Vagina (tissue), 2 donors: ENCODE data around the gene ELOVL6. TPM values are rescaled to one million over a fixed set of nuclear protein-coding genes. Genes with fewer than 3 reads are reported as not detected.
A peak's percentile ranks its signal among the peaks of the same experiment; 100 is the strongest.

Experiments used
- DNase-seq, 2 donors: peaks; one replicate each; pipeline ENCODE4 v3.0.0-alpha.2; 2017; ENCODE audit errors: extremely low spot score in 2 of 2
- H3K27ac ChIP-seq: fragments of 200-600 bp; sonication (generic); one replicate; pipeline ENCODE4 v1.5.1; 2019
- H3K27me3 ChIP-seq: fragments of 200-600 bp; sonication (generic); one replicate; pipeline ENCODE4 v1.5.1; 2019
- H3K36me3 ChIP-seq, 2 donors: fragments of 200-600 bp; sonication (generic); one replicate each; pipeline ENCODE4 v1.5.1; 2017 to 2019
- H3K4me1 ChIP-seq: fragments of 200-600 bp; sonication (generic); one replicate; pipeline ENCODE4 v1.5.1; 2019
- H3K4me3 ChIP-seq, 2 donors: fragments of 200-600 bp; sonication (generic); 1 replicate in 1 of 2; 2 replicates in 1 of 2; pipeline ENCODE4 v1.5.1; 2016 to 2019
- H3K9me3 ChIP-seq: fragments of 200-600 bp; sonication (generic); one replicate; pipeline ENCODE4 v1.5.1; 2019
- CTCF ChIP-seq, 3 experiments: fragments of 450-650 bp in 2 of 3; fragments of 200-600 bp in 1 of 3; sonication (generic) in 1 of 3; IDR thresholded peaks; one replicate each; pipeline ENCODE4 v1.5.1; 2017 to 2019; ENCODE audit warnings: antibody characterized with exemption in 3 of 3, mild to moderate bottlenecking in 2 of 3, moderate library complexity in 2 of 3
- POLR2A ChIP-seq, 2 donors: fragments of 450-650 bp; IDR thresholded peaks; one replicate each; pipeline ENCODE4 v1.6.1; 2017; ENCODE audit warnings: antibody characterized with exemption in 2 of 2, mild to moderate bottlenecking in 2 of 2, moderate library complexity in 2 of 2
- POLR2AphosphoS5 ChIP-seq, 2 donors: sonication (generic); formaldehyde crosslinking; IDR thresholded peaks; one replicate each; pipeline ENCODE4 v1.9.0; 2017; ENCODE audit warnings: antibody characterized with exemption in 2 of 2, mild to moderate bottlenecking in 2 of 2, low read depth in 1 of 2; ENCODE audit not compliant: insufficient read depth in 1 of 2
- intact Hi-C: fragments of 100-400 bp; cut with DNase I; formaldehyde crosslinking; loops from one replicate; pipeline ENCODE4 v1.15.1; 2023
- total RNA-seq: library from RNA; depleted of rRNA; stranded (reverse); fragments of >200 nt; gene quantifications from one replicate; pipeline ENCODE4 v1.2.3, GENCODE V29; 2016

The ELOVL6 gene
- total RNA-seq, 1 donor from 2014 or later, result 9.1 TPM

DNA sequence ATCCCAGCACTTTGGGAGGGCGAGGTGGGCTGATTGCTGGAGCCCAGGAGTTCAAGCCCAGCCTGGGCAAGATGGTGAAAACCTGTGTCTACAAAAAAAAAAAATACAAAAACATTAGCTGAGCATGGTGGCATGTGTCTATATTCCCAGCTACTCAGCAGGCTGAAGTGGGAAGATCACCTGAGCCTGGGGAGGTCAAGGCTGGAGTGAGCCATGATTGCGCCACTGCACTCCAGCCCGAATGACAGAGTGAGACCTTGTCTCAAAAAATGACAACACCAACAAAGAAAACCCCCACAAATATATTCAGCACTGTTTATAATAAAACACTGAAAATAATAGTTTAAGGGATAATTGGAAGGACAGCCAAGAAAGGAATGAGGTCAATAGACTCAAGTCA is 3.6 kb upstream of the ELOVL6 start:
- Histone ChIP-seq H3K27ac (no peak overlapping the region), H3K27me3 (no peaks in the 10 kb centered on the region), H3K4me3 (no peak overlapping the region), H3K4me1 (peaks cover 6% of the 10 kb centered on the region), H3K36me3 (no peaks in the 10 kb centered on the region), H3K9me3 (no peaks in the 10 kb centered on the region)
- TF ChIP-seq POLR2A (IDR thresholded peaks at IDR 0.05) (no peak), POLR2AphosphoS5 (IDR thresholded peaks at IDR 0.05; ENCODE audit: insufficient read depth in 1 of 2, low read depth in 1 of 2) (no peak), CTCF (IDR thresholded peaks at IDR 0.05) (no peak)
- intact Hi-C loops, result loop anchor here (10.0 kb wide), 1 partner anchor 157 kb away; no protein-coding TSS in a partner anchor
- DNase-seq, result no peak

- Histone ChIP-seq H3K27me3 (no peaks in the 10 kb centered on the region), H3K4me1 (peaks cover 6% of the 10 kb centered on the region)
- intact Hi-C loops, result loop anchor here (10.0 kb wide), 1 partner anchor 157 kb away; no protein-coding TSS in a partner anchor
Measured at GRCh38 chr4:110201502-110201901, 3.1 kb upstream of the ELOVL6 start.

DNA sequence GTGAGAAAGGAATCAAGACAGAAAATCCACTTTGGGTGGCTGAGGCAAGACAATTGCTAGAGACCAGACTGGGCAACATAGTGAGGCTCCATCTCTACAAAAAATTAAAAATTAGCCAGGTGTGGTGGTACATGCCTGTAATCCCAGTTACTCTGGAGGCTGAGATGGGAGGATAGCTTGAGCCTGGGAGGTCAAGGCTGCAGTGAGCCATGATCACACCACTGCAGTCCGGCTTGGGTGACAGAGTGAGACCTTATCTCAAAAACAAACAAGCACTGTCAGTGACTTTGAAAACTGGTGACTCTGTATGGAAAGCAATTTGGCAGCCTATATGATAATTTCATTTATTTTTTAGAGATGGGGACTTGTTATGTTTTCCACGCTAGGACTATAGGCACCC is 2.3 kb upstream of the ELOVL6 start:
- Histone ChIP-seq H3K27ac (no peak overlapping the region), H3K4me1 (peaks cover 9% of the 10 kb centered on the region), H3K36me3 (no peaks in the 10 kb centered on the region), H3K4me3 (no peak overlapping the region), H3K9me3 (no peaks in the 10 kb centered on the region), H3K27me3 (no peaks in the 10 kb centered on the region)
- DNase-seq, result no peak
- TF ChIP-seq POLR2A (IDR thresholded peaks at IDR 0.05), result no peak
- no peak for TF ChIP-seq CTCF (IDR thresholded peaks at IDR 0.05)
- no peak for TF ChIP-seq POLR2AphosphoS5 (IDR thresholded peaks at IDR 0.05; ENCODE audit: insufficient read depth in 1 of 2, low read depth in 1 of 2)
- intact Hi-C loops, result loop anchor here (10.0 kb wide), 1 partner anchor 156 kb away; no protein-coding TSS in a partner anchor

More at GRCh38 chr4:110201502-110201901, 3.1 kb upstream of the ELOVL6 start:
- no peak overlapping the region for H3K4me3 ChIP-seq
- no peaks in the 10 kb centered on the region for H3K36me3 ChIP-seq
- no peak for DNase-seq
- no peak for TF ChIP-seq POLR2A (IDR thresholded peaks at IDR 0.05)
- TF ChIP-seq POLR2AphosphoS5 (IDR thresholded peaks at IDR 0.05; ENCODE audit: insufficient read depth in 1 of 2, low read depth in 1 of 2), result no peak
- no peak for TF ChIP-seq CTCF (IDR thresholded peaks at IDR 0.05)
- H3K9me3 ChIP-seq, result no peaks in the 10 kb centered on the region
- H3K27ac ChIP-seq, result no peak overlapping the region

GRCh38 chr4:110198049-110198434 is 373 bp downstream of the ELOVL6 start:
- DNase-seq, result no peak
- Histone ChIP-seq H3K36me3 (no peaks in the 10 kb centered on the region), H3K9me3 (no peaks in the 10 kb centered on the region), H3K27ac (peak overlapping the region; percentile 83), H3K27me3 (no peaks in the 10 kb centered on the region), H3K4me3 (peak overlapping the region; percentile 62 to 92), H3K4me1 (peaks cover 16% of the 10 kb centered on the region)
- TF ChIP-seq CTCF (IDR thresholded peaks at IDR 0.05), result no peak
- TF ChIP-seq POLR2A (IDR thresholded peaks at IDR 0.05), result no peak
- TF ChIP-seq POLR2AphosphoS5 (IDR thresholded peaks at IDR 0.05; ENCODE audit: insufficient read depth in 1 of 2, low read depth in 1 of 2), result no peak
- intact Hi-C loops, result no loop called here

GRCh38 chr4:110197529-110198042 is 829 bp downstream of the ELOVL6 start:
- H3K27ac ChIP-seq, result peak overlapping the region; percentile 83
- intact Hi-C loops, result no loop called here
- H3K4me3 ChIP-seq, result peak overlapping the region; percentile 62 to 92
- TF ChIP-seq CTCF (IDR thresholded peaks at IDR 0.05) (no peak), POLR2AphosphoS5 (IDR thresholded peaks at IDR 0.05; ENCODE audit: insufficient read depth in 1 of 2, low read depth in 1 of 2) (peak in 1 of 2 donors; percentile 18), POLR2A (IDR thresholded peaks at IDR 0.05) (no peak)
- H3K9me3 ChIP-seq, result no peaks in the 10 kb centered on the region
- H3K36me3 ChIP-seq, result no peaks in the 10 kb centered on the region
- no peaks in the 10 kb centered on the region for H3K27me3 ChIP-seq
- DNase-seq, result no peak
- peaks cover 16% of the 10 kb centered on the region for H3K4me1 ChIP-seq
